ENCODE results near the gene JMJD1C.

The JMJD1C gene

GRCh38 chr10:63438506-63439498 lies 27.0 kb downstream of the JMJD1C start:
- DNase-seq (ENCODE audit: low read depth): no peak

GRCh38 chr10:63437116-63437949 lies 28.4 kb downstream of the JMJD1C start:
- DNase-seq (ENCODE audit: low read depth): no peak

- DNase-seq (ENCODE audit: low read depth): no peak
Observed at GRCh38 chr10:63436225-63436624, 29.6 kb downstream of the JMJD1C start.

- no peak for DNase-seq (ENCODE audit: low read depth)
Observed at GRCh38 chr10:63434866-63435854, 30.6 kb downstream of the JMJD1C start.

GRCh38 chr10:63431962-63432797 lies 33.6 kb downstream of the JMJD1C start:
- no peak for DNase-seq (ENCODE audit: low read depth)

- no peak for DNase-seq (ENCODE audit: low read depth)
Observed at GRCh38 chr10:63430999-63431356, 34.8 kb downstream of the JMJD1C start.

GRCh38 chr10:63430091-63430998 lies 35.4 kb downstream of the JMJD1C start:
- DNase-seq (ENCODE audit: low read depth): no peak

GRCh38 chr10:63429281-63429680 lies 36.5 kb downstream of the JMJD1C start:
- DNase-seq (ENCODE audit: low read depth): no peak

- DNase-seq (ENCODE audit: low read depth): no peak
Observed at GRCh38 chr10:63427013-63427412, 38.8 kb downstream of the JMJD1C start.

GRCh38 chr10:63425512-63425911 lies 40.3 kb downstream of the JMJD1C start:
- DNase-seq (ENCODE audit: low read depth): no peak

- DNase-seq (ENCODE audit: low read depth): no peak
Observed at GRCh38 chr10:63424576-63424975, 41.2 kb downstream of the JMJD1C start.

GRCh38 chr10:63423494-63423893 lies 42.3 kb downstream of the JMJD1C start:
- DNase-seq (ENCODE audit: low read depth): no peak

GRCh38 chr10:63421591-63421990 lies 44.2 kb downstream of the JMJD1C start:
- DNase-seq (ENCODE audit: low read depth): no peak

- DNase-seq (ENCODE audit: low read depth): no peak
Observed at GRCh38 chr10:63416376-63416775, 49.4 kb downstream of the JMJD1C start.

- DNase-seq (ENCODE audit: low read depth): no peak
Observed at GRCh38 chr10:63415640-63416244, 50.0 kb downstream of the JMJD1C start.

- no peak for DNase-seq (ENCODE audit: low read depth)
Observed at GRCh38 chr10:63414481-63415260, 51.1 kb downstream of the JMJD1C start.

GRCh38 chr10:63413429-63413828 lies 52.3 kb downstream of the JMJD1C start:
- DNase-seq (ENCODE audit: low read depth): no peak

GRCh38 chr10:63412304-63412703 lies 53.5 kb downstream of the JMJD1C start:
- DNase-seq (ENCODE audit: low read depth): no peak
